Measurements from ENCODE around the gene CFAP73. TPM values are rescaled to one million over a fixed set of nuclear protein-coding genes. Genes with fewer than 3 reads are reported as not detected.

Gene CFAP73
- not detected in 2 replicates for total RNA-seq

GRCh38 chr12:113149361-113150150 lies at the start of gene CFAP73:
CFAP73 (plus strand) TSS chr12:113149724; CDS start chr12:113149858, 134 bp downstream.

GRCh38 chr12:113135178-113136127 lies 14.1 kb upstream of the CFAP73 start, which contains the start of gene RASAL1:
RASAL1 (minus strand) TSS chr12:113135761; CDS start chr12:113135462, 299 bp downstream.

GRCh38 chr12:113185180-113186032 lies 35.9 kb downstream of the CFAP73 start, which contains the start of the genes DDX54 and RITA1:
DDX54 (minus strand) TSS chr12:113185478; CDS start chr12:113185451, 27 bp downstream.
RITA1 (plus strand) TSS chr12:113185721; CDS start chr12:113186747, 1,026 bp downstream.

Other genes starting within 250 kb of the CFAP73 start
- 2.5 and 5.6 TPM in 2 replicates for gene OAS1, start 242.8 kb upstream of the CFAP73 start, total RNA-seq
- gene OAS3, start 211.2 kb upstream of the CFAP73 start, total RNA-seq = 6.7 and 8.9 TPM in 2 replicates
- 0.33 and 0.42 TPM in 2 replicates for gene OAS2, start 171.2 kb upstream of the CFAP73 start, total RNA-seq
- not detected in 2 replicates for gene DTX1, start 93.0 kb upstream of the CFAP73 start, total RNA-seq
- gene RASAL1, start 14.0 kb upstream of the CFAP73 start, total RNA-seq = 0.60 and 1.1 TPM in 2 replicates
- 73.8 and 100 TPM in 2 replicates for gene DDX54, start 35.8 kb downstream of the CFAP73 start, total RNA-seq
- gene RITA1, start 36.0 kb downstream of the CFAP73 start, total RNA-seq = 23.9 and 28.4 TPM in 2 replicates
- gene TPCN1, start 71.7 kb downstream of the CFAP73 start, total RNA-seq = 13.2 and 20.1 TPM in 2 replicates
- 10.1 and 13.4 TPM in 2 replicates for gene SLC8B1, start 185.4 kb downstream of the CFAP73 start, total RNA-seq
- gene PLBD2, start 208.9 kb downstream of the CFAP73 start, total RNA-seq = 14.7 and 17.4 TPM in 2 replicates

Data from airway epithelial cell (primary cell).